H1 (cell line): Measurements from ENCODE around the gene POLDIP3. TPM values are rescaled to one million over a fixed set of nuclear protein-coding genes. Genes with fewer than 3 reads are reported as not detected.

Source experiments
- CTCF ChIA-PET: fragments of 300-600 bp; sonication (Branson Sonifier 250); formaldehyde crosslinking; loops from one replicate; lab custom pipeline; 2021; ENCODE audit not compliant: partially characterized antibody; lab: Charles Lee
- POLR2A ChIA-PET: fragments of 300-600 bp; sonication (Branson Sonifier 250); formaldehyde crosslinking; loops from one replicate; lab custom pipeline; 2021; ENCODE audit warnings: inconsistent platforms; ENCODE audit not compliant: partially characterized antibody; lab: Charles Lee
- DNase-seq, 2 experiments: peaks; one replicate each; pipeline versions ENCODE4 v3.0.0 to v3.0.0-alpha.2; 2010 to 2022; ENCODE audit warnings: low spot score in 2 of 2, low read depth in 1 of 2, mixed read lengths in 1 of 2
- FAIRE-seq: peaks from 2 replicates; lab custom pipeline; 2011; peaks lifted over from hg19 to GRCh38; lab: Jason Lieb, UNC
- H2AFZ ChIP-seq: 2 replicates; pipeline ENCODE4 v1.8.1; 2012; ENCODE audit warnings: low read length, inconsistent platforms
- H2AK5ac ChIP-seq: 2 replicates; pipeline ENCODE4 v1.6.1; 2013; ENCODE audit warnings: low read depth, low read length
- H2BK120ac ChIP-seq: replicated peaks from 2 replicates; pipeline ENCODE3; 2013; ENCODE audit warnings: low read depth, low read length, inconsistent platforms
- H2BK12ac ChIP-seq: 2 replicates; pipeline ENCODE4 v1.6.1; 2013; ENCODE audit warnings: low read depth, low read length
- H2BK15ac ChIP-seq: 2 replicates; pipeline ENCODE4 v1.6.1; 2013; ENCODE audit warnings: low read length
- H2BK20ac ChIP-seq: 2 replicates; pipeline ENCODE4 v1.6.1; 2013; ENCODE audit warnings: low read length
- H2BK5ac ChIP-seq: 2 replicates; pipeline ENCODE4 v1.6.1; 2013; ENCODE audit warnings: low read depth, low read length
- H3K14ac ChIP-seq: 2 replicates; pipeline ENCODE4 v1.6.1; 2013; ENCODE audit warnings: inconsistent platforms; ENCODE audit not compliant: insufficient read length
- H3K18ac ChIP-seq: 2 replicates; pipeline ENCODE4 v1.6.1; 2013; ENCODE audit warnings: low read length; ENCODE audit errors: extremely low read depth
- H3K23ac ChIP-seq: 2 replicates; pipeline ENCODE4 v1.6.1; 2013; ENCODE audit warnings: inconsistent platforms; ENCODE audit not compliant: insufficient read length
- H3K23me2 ChIP-seq: 2 replicates; pipeline ENCODE4 v1.6.1; 2013; ENCODE audit warnings: low read depth, low read length
- H3K27ac ChIP-seq: 2 replicates; pipeline ENCODE4 v1.6.1; 2011; ENCODE audit warnings: low read depth, low read length, inconsistent platforms
- H3K27me3 ChIP-seq, 4 experiments: replicated peaks in 1 of 4; 1 replicate in 1 of 4; 2 replicates in 3 of 4; pipeline versions ENCODE4 v1.6.1 to v1.8.1; 2011 to 2013; ENCODE audit warnings: low read length in 3 of 4, mild to moderate bottlenecking in 3 of 4, inconsistent platforms in 2 of 4, mixed read lengths in 2 of 4, moderate library complexity in 1 of 4; ENCODE audit not compliant: control insufficient read depth in 3 of 4, insufficient read depth in 3 of 4; ENCODE audit errors: extremely low read depth in 1 of 4
- H3K36me3 ChIP-seq, 4 experiments: 2 replicates each; pipeline versions ENCODE4 v1.6.1 to v1.8.1; 2011 to 2013; ENCODE audit warnings: mild to moderate bottlenecking in 4 of 4, low read length in 3 of 4, moderate library complexity in 2 of 4, control low read depth in 1 of 4, inconsistent platforms in 1 of 4; ENCODE audit not compliant: insufficient read depth in 4 of 4, control insufficient read depth in 2 of 4
- H3K4ac ChIP-seq: replicated peaks from 2 replicates; pipeline ENCODE3; 2013; ENCODE audit warnings: low read length, low read depth, mixed read lengths, inconsistent platforms; ENCODE audit not compliant: insufficient read length
- H3K4me1 ChIP-seq, 4 experiments: replicated peaks in 1 of 4; 1 replicate in 1 of 4; 2 replicates in 3 of 4; pipeline versions ENCODE4 v1.6.1 to v1.8.1; 2011 to 2013; ENCODE audit warnings: low read length in 3 of 4, inconsistent platforms in 2 of 4, mixed read lengths in 1 of 4; ENCODE audit not compliant: insufficient read depth in 4 of 4, control insufficient read depth in 3 of 4
- H3K4me2 ChIP-seq, 2 experiments: 2 replicates each; pipeline versions ENCODE4 v1.6.1 to v1.8.1; 2011 to 2013; ENCODE audit warnings: low read depth in 2 of 2, low read length in 2 of 2, control low read depth in 1 of 2, inconsistent platforms in 1 of 2, mild to moderate bottlenecking in 1 of 2; ENCODE audit not compliant: insufficient read depth in 1 of 2
- H3K4me3 ChIP-seq, 4 experiments: fragments of 200-600, 300-600 bp in 1 of 4; sonication (generic), shearing (Covaris generic), sonication (Bioruptor Twin) in 1 of 4; 2 replicates each; pipeline versions ENCODE4 v1.5.1 to v1.8.1; 2011 to 2016; ENCODE audit warnings: low read length in 4 of 4, low read depth in 3 of 4, control low read depth in 2 of 4, inconsistent platforms in 2 of 4, mild to moderate bottlenecking in 2 of 4, mixed read lengths in 1 of 4, moderate library complexity in 1 of 4; ENCODE audit not compliant: insufficient read depth in 2 of 4; ENCODE audit errors: extremely low read depth in 1 of 4
- H3K56ac ChIP-seq: replicated peaks from 2 replicates; pipeline ENCODE3; 2013; ENCODE audit warnings: low read depth, mild to moderate bottlenecking, mixed read lengths, low read length, inconsistent platforms; ENCODE audit not compliant: insufficient read length
- H3K79me1 ChIP-seq: 2 replicates; pipeline ENCODE4 v1.6.1; 2013; ENCODE audit warnings: low read depth, low read length, control low read depth
- H3K79me2 ChIP-seq, 2 experiments: 2 replicates each; pipeline versions ENCODE4 v1.6.1 to v1.8.1; 2012 to 2013; ENCODE audit warnings: low read length in 2 of 2, mild to moderate bottlenecking in 2 of 2, inconsistent platforms in 1 of 2; ENCODE audit not compliant: insufficient read depth in 2 of 2, control insufficient read depth in 1 of 2
- H3K9ac ChIP-seq, 4 experiments: replicated peaks in 1 of 4; 1 replicate in 1 of 4; 2 replicates in 3 of 4; pipeline versions ENCODE4 v1.6.1 to v1.8.1; 2011 to 2013; ENCODE audit warnings: low read depth in 3 of 4, low read length in 3 of 4, control low read depth in 2 of 4, mild to moderate bottlenecking in 2 of 4, moderate library complexity in 2 of 4, inconsistent platforms in 1 of 4; ENCODE audit errors: extremely low read depth in 1 of 4
- H3K9me3 ChIP-seq, 2 experiments: 2 replicates each; pipeline versions ENCODE4 v1.6.1 to v1.8.1; 2012 to 2013; ENCODE audit warnings: mild to moderate bottlenecking in 2 of 2, moderate library complexity in 2 of 2, control low read depth in 1 of 2, inconsistent platforms in 1 of 2, low read depth in 1 of 2, low read length in 1 of 2, mixed read lengths in 1 of 2; ENCODE audit not compliant: insufficient read depth in 2 of 2
- H4K20me1 ChIP-seq, 2 experiments: replicated peaks in 1 of 2; 2 replicates each; pipeline versions ENCODE3 to v1.8.1; 2011 to 2013; ENCODE audit warnings: inconsistent platforms in 2 of 2, low read length in 2 of 2, mild to moderate bottlenecking in 1 of 2; ENCODE audit not compliant: insufficient read depth in 2 of 2, control insufficient read depth in 1 of 2
- H4K5ac ChIP-seq: 2 replicates; pipeline ENCODE4 v1.6.1; 2013; ENCODE audit warnings: low read length, low read depth, mixed read lengths, inconsistent platforms; ENCODE audit not compliant: insufficient read length
- H4K8ac ChIP-seq: 2 replicates; pipeline ENCODE4 v1.8.0; 2013; ENCODE audit warnings: mild to moderate bottlenecking, moderate library complexity, low read length, inconsistent platforms; ENCODE audit not compliant: insufficient read depth; ENCODE audit errors: extremely low read depth
- H4K91ac ChIP-seq: replicated peaks from 2 replicates; pipeline ENCODE3; 2013; ENCODE audit warnings: low read length, mixed read lengths, inconsistent platforms; ENCODE audit not compliant: insufficient read length
- CHD1 ChIP-seq: IDR thresholded peaks from 2 replicates; pipeline ENCODE4 v1.6.1; 2012; ENCODE audit warnings: low read depth, low read length, improper control_type of control experiment
- CREB1 ChIP-seq: IDR thresholded peaks from 2 replicates; pipeline ENCODE4 v1.6.1; 2012; ENCODE audit warnings: inconsistent platforms
- CTBP2 ChIP-seq: IDR thresholded peaks from 2 replicates; pipeline ENCODE4 v1.7.0; 2011; ENCODE audit warnings: borderline replicate concordance, mild to moderate bottlenecking, moderate library complexity, mixed read lengths, low read length; ENCODE audit not compliant: insufficient read depth, insufficient read length
- GABPA ChIP-seq: IDR thresholded peaks from 2 replicates; pipeline ENCODE4 v1.6.1; 2011; ENCODE audit warnings: mild to moderate bottlenecking, low read length, moderate library complexity, borderline replicate concordance; ENCODE audit not compliant: insufficient read depth
- HDAC2 ChIP-seq, 2 experiments: fragments of 300-600 bp in 1 of 2; sonication (generic) in 1 of 2; IDR thresholded peaks; 2 replicates each; pipeline ENCODE4 v1.6.1; 2011 to 2012; ENCODE audit warnings: low read depth in 2 of 2, low read length in 2 of 2, mild to moderate bottlenecking in 2 of 2, moderate library complexity in 2 of 2, borderline replicate concordance in 1 of 2, inconsistent platforms in 1 of 2
- NANOG ChIP-seq: IDR thresholded peaks from 2 replicates; pipeline ENCODE4 v1.6.1; 2011; ENCODE audit warnings: low read length, low read depth, mild to moderate bottlenecking, inconsistent platforms; ENCODE audit not compliant: insufficient read depth, poor library complexity, severe bottlenecking
- POLR2AphosphoS5 ChIP-seq: IDR thresholded peaks from 2 replicates; pipeline ENCODE4 v1.6.1; 2011; ENCODE audit warnings: low read depth, low read length
- POU5F1 ChIP-seq: IDR thresholded peaks from 2 replicates; pipeline ENCODE4 v1.6.1; 2011; ENCODE audit warnings: low read depth, mild to moderate bottlenecking, low read length, moderate library complexity
- RNF2 ChIP-seq: fragments of 200-900, 300-1000 bp; sonication (generic); IDR thresholded peaks from 2 replicates; pipeline ENCODE4 v1.7.1; 2016; ENCODE audit warnings: borderline replicate concordance, low read depth, mild to moderate bottlenecking, antibody characterized with exemption, low read length; ENCODE audit not compliant: poor library complexity, severe bottlenecking; ENCODE audit errors: missing control alignments
- TAF7 ChIP-seq: optimal IDR thresholded peaks from 2 replicates; pipeline ENCODE3; 2011; ENCODE audit warnings: low read depth, mild to moderate bottlenecking, inconsistent platforms, low read length, moderate library complexity, borderline replicate concordance
- YY1 ChIP-seq: IDR thresholded peaks from 2 replicates; pipeline ENCODE4 v1.6.1; 2011; ENCODE audit warnings: low read depth, mild to moderate bottlenecking, low read length
- WGBS, 2 experiments: shearing (Covaris generic) in 1 of 2; methylation state at CpG; one replicate each; pipeline versions ENCODE4 v1.1.6 to v1.1.7; 2013 to 2015; ENCODE audit warnings: low lambda C conversion rate in 2 of 2, mixed read lengths in 2 of 2, inconsistent platforms in 1 of 2, low coverage in 1 of 2, missing lambda C conversion rate in 1 of 2; ENCODE audit not compliant: insufficient replicate concordance in 2 of 2, insufficient coverage in 1 of 2, insufficient read length in 1 of 2; ENCODE audit errors: extremely low coverage in 1 of 2, missing lambda C conversion rate in 1 of 2; 5-methylcytosine and 5-hydroxymethylcytosine counted together
- polyA plus RNA-seq, 7 experiments: library from polyadenylated mRNA; depleted of rRNA in 3 of 7; stranded (reverse) in 5 of 7; unstranded in 2 of 7; fragments of >200 nt in 5 of 7; fragments of 200-250 nt in 2 of 7; gene quantifications; 1 replicate in 5 of 7; 2 replicates in 1 of 7; 4 replicates in 1 of 7; pipeline versions ENCODE4 v1.2.1 to v1.2.3, GENCODE V29; 2011 to 2013; ENCODE audit warnings: missing spikeins in 2 of 7, mixed read lengths in 2 of 7
- total RNA-seq: library from RNA; stranded (reverse); fragmentation: NEBNext Ultra II Directional; extraction: Animal tissue kit (Norgen Biotek cat#: 25700); gene quantifications from 2 replicates; pipeline ENCODE4 v1.2.1, GENCODE V29; 2021

The POLDIP3 gene
- total and polyA plus RNA-seq, 2 of the 8 experiments (the other 6 are each of a cell fraction or from before 2014, with no cell fraction given) = 43.5 to 84.6 TPM

DNA sequence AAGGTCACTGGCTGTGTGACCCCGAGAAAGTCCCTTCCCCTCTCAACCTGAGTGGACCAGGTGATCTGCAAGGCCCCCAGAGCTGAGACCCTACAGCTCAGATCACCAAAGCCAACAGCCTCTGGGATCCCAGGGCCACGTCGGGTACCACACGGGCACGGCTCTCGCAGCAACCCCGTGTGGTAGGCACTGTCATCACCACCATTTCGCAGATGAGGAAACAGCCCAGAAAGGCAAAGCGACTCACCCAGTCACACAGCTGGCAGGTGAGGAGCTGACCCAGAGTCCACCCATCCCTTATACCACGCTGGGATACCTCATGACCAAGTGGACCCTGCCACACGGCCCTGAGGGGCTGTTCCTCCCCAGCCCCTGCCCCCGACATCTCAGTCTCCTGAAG is 22.9 kb upstream of the POLDIP3 start:
- Histone ChIP-seq H3K36me3 (peaks cover 0 to 10% (median 3%) of the 10 kb centered on the region in 4 experiments; a peak in 3 of 8 replicates), H4K91ac (no peak overlapping the region), H3K4me2 (no peak overlapping the region), H3K4ac (no peak overlapping the region), H3K79me2 (peaks cover 0 to 5% of the 10 kb centered on the region in 2 experiments; a peak in 1 of 4 replicates), H3K79me1 (no peaks in the 10 kb centered on the region), H3K23ac (no peak overlapping the region), H2AFZ (no peak overlapping the region), H3K23me2 (no peaks in the 10 kb centered on the region), H3K9me3 (no peaks in the 10 kb centered on the region), H3K27ac (no peak overlapping the region), H3K4me1 (peaks cover 0 to 3% (median 1%) of the 10 kb centered on the region in 4 experiments; a peak in 2 of 7 replicates), H3K14ac (no peak overlapping the region), H3K4me3 (no peak overlapping the region), H3K27me3 (no peaks in the 10 kb centered on the region), H2BK12ac (no peak overlapping the region), H2BK5ac (no peak overlapping the region), H3K9ac (no peak overlapping the region), H4K20me1 (peaks cover 0 to 3% of the 10 kb centered on the region in 2 experiments), H3K18ac (no peak overlapping the region), H2BK120ac (no peak overlapping the region), H4K8ac (peak overlapping the region; percentile 4; the same call in 1 of the 2 replicates), H2BK20ac (no peak overlapping the region), H2BK15ac (no peak overlapping the region), H3K56ac (no peak overlapping the region), H4K5ac (no peak overlapping the region), H2AK5ac (no peak overlapping the region)
- ChIA-PET CTCF (interaction anchor here (0.6 to 5.6 kb wide), 5 partner anchors 12 to 632 kb away, joined by 3 to 33 read pairs (median 3); no protein-coding TSS in a partner anchor), POLR2A (interaction anchor here (0.6 to 4.0 kb wide), 6 partner anchors 11 to 71 kb away, joined by 3 to 24 read pairs (median 4); partner anchors contain the start of gene POLDIP3)
- 91% methylated on average over 11 of the region's 12 CpGs; no CpG with 5 or more reads in 1 of the 2 experiments for WGBS, 2 experiments
- FAIRE-seq (no peak), DNase-seq (no peak)
- TF ChIP-seq NANOG (no peak), RNF2 (no peak), POLR2AphosphoS5 (no peak), TAF7 (no peak), POU5F1 (no peak), YY1 (no peak), CHD1 (no peak), GABPA (no peak), HDAC2 (IDR thresholded peaks at IDR 0.05; ENCODE audit: borderline replicate concordance in 1 of 2, low read depth in 2 of 2, low read length in 2 of 2) (no peak), CREB1 (no peak), CTBP2 (no peak)
